CD14-positive monocyte (primary cell): ENCODE results near the gene NOP58. TPM values are rescaled to one million over a fixed set of nuclear protein-coding genes. Genes with fewer than 3 reads are reported as not detected.
A peak's percentile ranks its signal among the peaks of the same experiment; 100 is the strongest.

Experiments
- DNase-seq, 3 donors: peaks; one replicate each; pipeline ENCODE4 v3.0.0-alpha.2; 2011 to 2022
- H2AFZ ChIP-seq: 2 replicates; pipeline ENCODE4 v1.6.0; 2012; ENCODE audit warnings: mild to moderate bottlenecking, low read depth, low read length, inconsistent platforms; ENCODE audit not compliant: insufficient read depth, poor library complexity, severe bottlenecking
- H3K27ac ChIP-seq, 2 donors: 1 replicate in 1 of 2; 2 replicates in 1 of 2; pipeline ENCODE4 v1.5.1; 2012 to 2013; ENCODE audit warnings: low read length in 2 of 2, control low read depth in 1 of 2, inconsistent platforms in 1 of 2, low read depth in 1 of 2, mild to moderate bottlenecking in 1 of 2
- H3K27me3 ChIP-seq, 2 donors: one replicate each; pipeline versions ENCODE4 v1.6.0 to v1.6.1; 2011 to 2013; ENCODE audit warnings: low read length in 2 of 2; ENCODE audit not compliant: control insufficient read depth in 2 of 2, insufficient read depth in 2 of 2
- H3K36me3 ChIP-seq, 2 donors: replicated peaks in 1 of 2; 1 replicate in 1 of 2; 2 replicates in 1 of 2; pipeline versions ENCODE4 v1.5.1 to v1.6.1; 2012 to 2013; ENCODE audit warnings: low read length in 2 of 2, control low read depth in 1 of 2, inconsistent platforms in 1 of 2, mild to moderate bottlenecking in 1 of 2; ENCODE audit not compliant: insufficient read depth in 2 of 2, control insufficient read depth in 1 of 2
- H3K4me1 ChIP-seq, 2 donors: 1 replicate in 1 of 2; 2 replicates in 1 of 2; pipeline versions ENCODE4 v1.5.1 to v1.6.1; 2012 to 2013; ENCODE audit warnings: low read length in 2 of 2, control low read depth in 1 of 2, inconsistent platforms in 1 of 2, mild to moderate bottlenecking in 1 of 2, moderate library complexity in 1 of 2; ENCODE audit not compliant: insufficient read depth in 2 of 2, control insufficient read depth in 1 of 2
- H3K4me2 ChIP-seq: replicated peaks from 2 replicates; pipeline ENCODE3; 2012; ENCODE audit warnings: low read length, moderate library complexity, mild to moderate bottlenecking; ENCODE audit not compliant: poor library complexity, severe bottlenecking; ENCODE audit errors: extremely low read depth
- H3K4me3 ChIP-seq, 3 experiments: fragments of 200-600 bp in 1 of 3; sonication (generic) in 1 of 3; replicated peaks in 1 of 3; 1 replicate in 2 of 3; 2 replicates in 1 of 3; pipeline ENCODE4 v1.5.1; 2011 to 2013; ENCODE audit warnings: low read length in 3 of 3, mild to moderate bottlenecking in 3 of 3, control low read depth in 2 of 3, low read depth in 2 of 3, inconsistent platforms in 1 of 3, moderate library complexity in 1 of 3
- H3K79me2 ChIP-seq: 2 replicates; pipeline ENCODE4 v1.6.0; 2012; ENCODE audit warnings: mild to moderate bottlenecking, control low read depth, inconsistent platforms, low read length, moderate library complexity; ENCODE audit not compliant: insufficient read depth
- H3K9ac ChIP-seq: 2 replicates; pipeline ENCODE4 v1.6.0; 2017; ENCODE audit warnings: low read length, mild to moderate bottlenecking; ENCODE audit not compliant: insufficient read depth, poor library complexity, severe bottlenecking
- H3K9me3 ChIP-seq, 2 donors: replicated peaks in 1 of 2; 1 replicate in 1 of 2; 2 replicates in 1 of 2; pipeline versions ENCODE4 v1.5.1 to v1.6.1; 2012 to 2013; ENCODE audit warnings: low read length in 2 of 2, control low read depth in 1 of 2; ENCODE audit not compliant: control insufficient read depth in 1 of 2, insufficient read depth in 1 of 2
- H4K20me1 ChIP-seq: 2 replicates; pipeline ENCODE4 v1.6.0; 2012; ENCODE audit warnings: mild to moderate bottlenecking, low read length, control low read depth, moderate library complexity; ENCODE audit not compliant: insufficient read depth
- H3K27ac Mint-ChIP-seq, 7 donors: one replicate each; pipeline ENCODE4 v1.8.0; 2020; ENCODE audit warnings: mild to moderate bottlenecking in 7 of 7, mixed read lengths in 7 of 7, moderate library complexity in 6 of 7, inconsistent platforms in 2 of 7
- H3K27me3 Mint-ChIP-seq, 3 donors: one replicate each; pipeline ENCODE4 v1.8.0; 2021 to 2022; ENCODE audit warnings: low read depth in 3 of 3, mild to moderate bottlenecking in 3 of 3, mixed read lengths in 3 of 3, moderate library complexity in 3 of 3, inconsistent platforms in 1 of 3
- H3K36me3 Mint-ChIP-seq, 2 donors: one replicate each; pipeline ENCODE4 v1.8.0; 2020; ENCODE audit warnings: mixed read lengths in 2 of 2, inconsistent platforms in 1 of 2, mild to moderate bottlenecking in 1 of 2
- H3K4me1 Mint-ChIP-seq: one replicate; pipeline ENCODE4 v1.8.0; 2020; ENCODE audit warnings: mild to moderate bottlenecking, mixed read lengths
- H3K4me3 Mint-ChIP-seq, 2 donors: one replicate each; pipeline ENCODE4 v1.8.0; 2020; ENCODE audit warnings: mild to moderate bottlenecking in 2 of 2, mixed read lengths in 2 of 2, moderate library complexity in 1 of 2
- H3K9me3 Mint-ChIP-seq, 7 donors: one replicate each; pipeline ENCODE4 v1.8.0; 2020 to 2022; ENCODE audit warnings: mixed read lengths in 7 of 7, mild to moderate bottlenecking in 6 of 7, moderate library complexity in 6 of 7, inconsistent platforms in 2 of 7
- WGBS: methylation state at CpG from one replicate; pipeline ENCODE4 v1.1.5; 2013; ENCODE audit warnings: missing lambda C conversion rate; ENCODE audit not compliant: insufficient coverage; 5-methylcytosine and 5-hydroxymethylcytosine counted together
- intact Hi-C, 2 donors: fragments of 100-400 bp; cut with micrococcal nuclease; formaldehyde crosslinking; loops; one replicate each; pipeline versions ENCODE4 v1.15.0 to v1.15.1; 2023
- polyA plus RNA-seq, 3 donors: library from polyadenylated mRNA; depleted of rRNA in 1 of 3; unstranded in 2 of 3; stranded (reverse) in 1 of 3; fragments of 300-500 nt in 2 of 3; fragments of >200 nt in 1 of 3; fragmentation: Illumina TruSeq in 2 of 3; gene quantifications; 1 replicate in 2 of 3; 2 replicates in 1 of 3; pipeline ENCODE4 v1.2.3, GENCODE V29; 2012 to 2021
- TF ChIP-seq, protein P1 (sequence below): fragments of 200-600 bp; IDR thresholded peaks from one replicate; pipeline ENCODE4 v1.8.0; 2022; ENCODE audit warnings: antibody characterized with exemption, mild to moderate bottlenecking

Gene NOP58
- polyA plus RNA-seq, 3 donors: 19.4 to 25.4 (median 22.5) TPM

DNA sequence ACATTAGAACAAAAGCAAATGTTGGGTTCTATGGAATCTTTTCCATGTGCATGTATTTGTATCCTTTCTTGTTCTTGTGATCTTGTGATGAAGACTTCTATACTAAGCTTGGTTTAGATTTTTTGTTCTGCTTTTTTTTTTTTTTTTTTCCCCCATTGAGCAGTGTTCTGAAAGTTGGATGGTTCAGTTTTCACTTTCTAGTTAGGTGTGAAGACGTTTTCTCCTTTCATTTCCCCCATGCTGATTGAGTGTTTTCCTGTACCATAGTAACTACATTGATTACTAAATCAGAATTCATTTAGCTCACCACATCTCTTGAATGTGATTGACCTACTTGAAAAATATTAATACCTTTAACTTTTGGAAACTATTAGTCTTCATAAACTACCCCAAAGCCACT, 34.1 kb downstream of the NOP58 start:
- no peak for DNase-seq
- H3K9ac ChIP-seq: no peak overlapping the region
- Mint-ChIP-seq H3K27me3 (no peaks in the 10 kb centered on the region), H3K4me1 (no peaks in the 10 kb centered on the region), H3K27ac (peak overlapping the region in 3 of 7 donors; percentile 7 to 81 (median 15)), H3K36me3 (peaks cover 79 to 96% of the 10 kb centered on the region in 2 donors), H3K4me3 (no peak overlapping the region), H3K9me3 (peaks cover 0 to 2% (median 0%) of the 10 kb centered on the region in 7 donors)
- no peak overlapping the region for H3K4me2 ChIP-seq
- H3K9me3 ChIP-seq: no peaks in the 10 kb centered on the region
- H3K4me3 ChIP-seq: no peak overlapping the region
- no peaks in the 10 kb centered on the region for H3K79me2 ChIP-seq
- intact Hi-C loops: no loop called here
- H3K27ac ChIP-seq: no peak overlapping the region
- WGBS: no CpG with 5 or more reads among the region's 1 CpG
- H4K20me1 ChIP-seq: no peaks in the 10 kb centered on the region
- TF ChIP-seq, protein P1, sequence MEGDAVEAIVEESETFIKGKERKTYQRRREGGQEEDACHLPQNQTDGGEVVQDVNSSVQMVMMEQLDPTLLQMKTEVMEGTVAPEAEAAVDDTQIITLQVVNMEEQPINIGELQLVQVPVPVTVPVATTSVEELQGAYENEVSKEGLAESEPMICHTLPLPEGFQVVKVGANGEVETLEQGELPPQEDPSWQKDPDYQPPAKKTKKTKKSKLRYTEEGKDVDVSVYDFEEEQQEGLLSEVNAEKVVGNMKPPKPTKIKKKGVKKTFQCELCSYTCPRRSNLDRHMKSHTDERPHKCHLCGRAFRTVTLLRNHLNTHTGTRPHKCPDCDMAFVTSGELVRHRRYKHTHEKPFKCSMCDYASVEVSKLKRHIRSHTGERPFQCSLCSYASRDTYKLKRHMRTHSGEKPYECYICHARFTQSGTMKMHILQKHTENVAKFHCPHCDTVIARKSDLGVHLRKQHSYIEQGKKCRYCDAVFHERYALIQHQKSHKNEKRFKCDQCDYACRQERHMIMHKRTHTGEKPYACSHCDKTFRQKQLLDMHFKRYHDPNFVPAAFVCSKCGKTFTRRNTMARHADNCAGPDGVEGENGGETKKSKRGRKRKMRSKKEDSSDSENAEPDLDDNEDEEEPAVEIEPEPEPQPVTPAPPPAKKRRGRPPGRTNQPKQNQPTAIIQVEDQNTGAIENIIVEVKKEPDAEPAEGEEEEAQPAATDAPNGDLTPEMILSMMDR: no peak
- H2AFZ ChIP-seq: no peak overlapping the region
- no peaks in the 10 kb centered on the region for H3K4me1 ChIP-seq
- H3K27me3 ChIP-seq: no peaks in the 10 kb centered on the region
- peaks cover 90 to 100% of the 10 kb centered on the region in 2 donors for H3K36me3 ChIP-seq

DNA sequence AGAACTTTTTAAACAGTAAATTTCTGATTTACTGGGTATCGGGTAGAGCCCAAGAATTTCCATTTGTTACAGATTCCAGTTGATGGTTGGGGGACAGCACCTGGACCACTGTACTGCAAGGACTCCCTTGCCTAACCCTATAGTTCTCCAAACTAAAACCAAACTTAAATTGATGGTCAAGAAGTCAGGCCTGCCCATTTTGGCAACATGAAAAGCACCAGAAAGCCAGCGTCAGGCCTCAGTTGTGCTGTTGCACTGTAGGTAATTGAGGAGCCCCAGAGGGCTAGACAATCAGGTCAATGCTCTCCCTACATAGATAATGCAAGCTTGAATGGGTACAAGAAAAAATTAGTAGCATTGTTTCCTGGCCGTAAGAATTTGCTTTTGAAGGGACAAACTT, 40.5 kb downstream of the NOP58 start:
- intact Hi-C loops: no loop called here
- H3K79me2 ChIP-seq: no peaks in the 10 kb centered on the region
- no CpG with 5 or more reads among the region's 3 CpGs for WGBS
- no peaks in the 10 kb centered on the region for H3K4me1 ChIP-seq
- H3K4me2 ChIP-seq: no peak overlapping the region
- Mint-ChIP-seq H3K36me3 (peaks cover 57 to 74% of the 10 kb centered on the region in 2 donors), H3K9me3 (peaks cover 0 to 2% (median 0%) of the 10 kb centered on the region in 7 donors), H3K4me1 (no peaks in the 10 kb centered on the region), H3K27ac (peak overlapping the region in 2 of 7 donors; percentile 7 to 11), H3K4me3 (no peak overlapping the region), H3K27me3 (no peaks in the 10 kb centered on the region)
- H2AFZ ChIP-seq: no peak overlapping the region
- no peaks in the 10 kb centered on the region for H3K9me3 ChIP-seq
- H4K20me1 ChIP-seq: no peaks in the 10 kb centered on the region
- TF ChIP-seq, protein P1: no peak
- no peak overlapping the region for H3K27ac ChIP-seq
- H3K27me3 ChIP-seq: no peaks in the 10 kb centered on the region
- no peak for DNase-seq
- H3K4me3 ChIP-seq: no peak overlapping the region
- H3K36me3 ChIP-seq: peaks cover 57 to 70% of the 10 kb centered on the region in 2 donors
- H3K9ac ChIP-seq: no peak overlapping the region
